ENCODE results near the gene ALKBH7.
"Not testable (repeated sequence)": the region's sequence is repeated elsewhere in the genome, so short reads cannot be mapped to it uniquely, and the experiment has no call there.

Gene ALKBH7

GRCh38 chr19:6340493-6341201 lies 31.9 kb upstream of the ALKBH7 start:
- ChIA-PET POLR2A (no interaction called here), CTCF (no interaction called here)
- no peak for DNase-seq
- no peaks in the 10 kb centered on the region for H3K4me1 ChIP-seq (ENCODE audit: control extremely low read depth in 1 of 4, control insufficient read depth in 4 of 4, insufficient read depth in 4 of 4, low read length in 3 of 4)
- H3K9me3 ChIP-seq (ENCODE audit: control extremely low read depth in 1 of 5, control insufficient read depth in 4 of 5, insufficient read depth in 2 of 5, low read depth in 1 of 5, low read length in 4 of 5) = peaks cover 0 to 3% (median 0%) of the 10 kb centered on the region in 5 experiments
- no peak overlapping the region for H3K27ac ChIP-seq (ENCODE audit: insufficient read depth in 1 of 2, low read depth in 1 of 2, low read length in 2 of 2, poor library complexity in 1 of 2, severe bottlenecking in 2 of 2)
- no peaks in the 10 kb centered on the region for H3K36me3 ChIP-seq (ENCODE audit: control insufficient read depth in 4 of 4, insufficient read depth in 4 of 4, low read length in 3 of 4)
- H3K27me3 ChIP-seq (replicated peaks in 2 of 5; ENCODE audit: control insufficient read depth in 4 of 5, insufficient read depth in 5 of 5, low read length in 4 of 5) = no peaks in the 10 kb centered on the region
- no peak overlapping the region for H3K4me3 ChIP-seq (ENCODE audit: control insufficient read depth in 1 of 7, extremely low read depth in 1 of 7, insufficient read depth in 4 of 7, low read depth in 2 of 7, low read length in 6 of 7)
- 92% methylated on average over 9 of the region's 14 CpGs for WGBS (ENCODE audit: insufficient coverage)

- no peak for DNase-seq
Observed at GRCh38 chr19:6343462-6343861, 29.1 kb upstream of the ALKBH7 start.

DNA sequence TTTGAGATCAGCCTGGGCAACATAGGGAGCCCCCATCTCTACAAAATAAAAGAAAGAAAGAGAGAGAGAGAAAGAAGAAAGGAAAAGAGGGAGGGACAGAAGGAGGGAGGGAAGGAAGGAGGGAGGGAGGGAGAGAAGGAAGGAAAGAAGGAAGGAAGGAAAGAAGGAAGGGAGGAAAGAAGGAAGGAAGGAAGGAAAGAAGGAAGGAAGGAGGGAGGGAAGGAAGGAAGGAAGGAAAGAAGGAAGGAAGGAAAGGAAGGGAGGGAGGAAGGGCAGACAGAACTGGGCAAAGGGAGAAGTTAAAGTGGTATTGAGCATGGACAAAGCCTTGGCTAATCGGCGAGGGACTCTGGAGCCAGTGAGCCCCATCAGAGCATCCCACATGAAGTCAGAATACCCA lies 23.3 kb upstream of the ALKBH7 start:
- H3K9me3 ChIP-seq (ENCODE audit: control extremely low read depth in 1 of 5, control insufficient read depth in 4 of 5, insufficient read depth in 2 of 5, low read depth in 1 of 5, low read length in 4 of 5); H3K36me3 ChIP-seq (ENCODE audit: control insufficient read depth in 4 of 4, insufficient read depth in 4 of 4, low read length in 3 of 4); H3K27me3 ChIP-seq (replicated peaks in 2 of 5; ENCODE audit: control insufficient read depth in 4 of 5, insufficient read depth in 5 of 5, low read length in 4 of 5); H3K4me3 ChIP-seq (ENCODE audit: control insufficient read depth in 1 of 7, extremely low read depth in 1 of 7, insufficient read depth in 4 of 7, low read depth in 2 of 7, low read length in 6 of 7); H3K27ac ChIP-seq (ENCODE audit: insufficient read depth in 1 of 2, low read depth in 1 of 2, low read length in 2 of 2, poor library complexity in 1 of 2, severe bottlenecking in 2 of 2); DNase-seq; CTCF ChIA-PET; POLR2A ChIA-PET; H3K4me1 ChIP-seq (ENCODE audit: control extremely low read depth in 1 of 4, control insufficient read depth in 4 of 4, insufficient read depth in 4 of 4, low read length in 3 of 4): not testable (repeated sequence)
- 100% methylated on average over 2 of the region's 2 CpGs for WGBS (ENCODE audit: insufficient coverage)

More at GRCh38 chr19:6343462-6343861, 29.1 kb upstream of the ALKBH7 start:
- H3K27me3 ChIP-seq (replicated peaks in 2 of 5; ENCODE audit: control insufficient read depth in 4 of 5, insufficient read depth in 5 of 5, low read length in 4 of 5) = no peaks in the 10 kb centered on the region
- peaks cover 0 to 3% (median 0%) of the 10 kb centered on the region in 5 experiments for H3K9me3 ChIP-seq (ENCODE audit: control extremely low read depth in 1 of 5, control insufficient read depth in 4 of 5, insufficient read depth in 2 of 5, low read depth in 1 of 5, low read length in 4 of 5)
- 100% methylated on average over 1 of the region's 1 CpG for WGBS (ENCODE audit: insufficient coverage)
- no peaks in the 10 kb centered on the region for H3K36me3 ChIP-seq (ENCODE audit: control insufficient read depth in 4 of 4, insufficient read depth in 4 of 4, low read length in 3 of 4)
- CTCF ChIA-PET = no interaction called here
- H3K4me3 ChIP-seq (ENCODE audit: control insufficient read depth in 1 of 7, extremely low read depth in 1 of 7, insufficient read depth in 4 of 7, low read depth in 2 of 7, low read length in 6 of 7) = no peak overlapping the region
- no peaks in the 10 kb centered on the region for H3K4me1 ChIP-seq (ENCODE audit: control extremely low read depth in 1 of 4, control insufficient read depth in 4 of 4, insufficient read depth in 4 of 4, low read length in 3 of 4)
- POLR2A ChIA-PET = no interaction called here
- H3K27ac ChIP-seq (ENCODE audit: insufficient read depth in 1 of 2, low read depth in 1 of 2, low read length in 2 of 2, poor library complexity in 1 of 2, severe bottlenecking in 2 of 2) = no peak overlapping the region

GRCh38 chr19:6350688-6351087 lies 21.9 kb upstream of the ALKBH7 start:
- Histone ChIP-seq H3K27me3 (replicated peaks in 2 of 5; ENCODE audit: control insufficient read depth in 4 of 5, insufficient read depth in 5 of 5, low read length in 4 of 5) (no peaks in the 10 kb centered on the region), H3K9me3 (ENCODE audit: control extremely low read depth in 1 of 5, control insufficient read depth in 4 of 5, insufficient read depth in 2 of 5, low read depth in 1 of 5, low read length in 4 of 5) (no peaks in the 10 kb centered on the region), H3K4me1 (ENCODE audit: control extremely low read depth in 1 of 4, control insufficient read depth in 4 of 4, insufficient read depth in 4 of 4, low read length in 3 of 4) (no peaks in the 10 kb centered on the region), H3K4me3 (ENCODE audit: control insufficient read depth in 1 of 7, extremely low read depth in 1 of 7, insufficient read depth in 4 of 7, low read depth in 2 of 7, low read length in 6 of 7) (no peak overlapping the region), H3K36me3 (ENCODE audit: control insufficient read depth in 4 of 4, insufficient read depth in 4 of 4, low read length in 3 of 4) (no peaks in the 10 kb centered on the region), H3K27ac (ENCODE audit: insufficient read depth in 1 of 2, low read depth in 1 of 2, low read length in 2 of 2, poor library complexity in 1 of 2, severe bottlenecking in 2 of 2) (no peak overlapping the region)
- DNase-seq = no peak
- POLR2A ChIA-PET = no interaction called here
- CTCF ChIA-PET = interaction anchor here (0.7 kb wide), 1 partner anchor 132 kb away, joined by 4 read pairs; no protein-coding TSS in a partner anchor
- WGBS (ENCODE audit: insufficient coverage) = 100% methylated on average over 1 of the region's 2 CpGs

- no peaks in the 10 kb centered on the region for H3K36me3 ChIP-seq (ENCODE audit: control insufficient read depth in 4 of 4, insufficient read depth in 4 of 4, low read length in 3 of 4)
- CTCF ChIA-PET = interaction anchor here (0.9 to 1.1 kb wide), 4 partner anchors 20 to 185 kb away, joined by 3 to 4 read pairs (median 3); no protein-coding TSS in a partner anchor
- no peaks in the 10 kb centered on the region for H3K27me3 ChIP-seq (replicated peaks in 2 of 5; ENCODE audit: control insufficient read depth in 4 of 5, insufficient read depth in 5 of 5, low read length in 4 of 5)
- POLR2A ChIA-PET = interaction anchor here (0.6 kb wide), 1 partner anchor 1429 kb away, joined by 3 read pairs; no protein-coding TSS in a partner anchor
- no peak for DNase-seq
- no peaks in the 10 kb centered on the region for H3K9me3 ChIP-seq (ENCODE audit: control extremely low read depth in 1 of 5, control insufficient read depth in 4 of 5, insufficient read depth in 2 of 5, low read depth in 1 of 5, low read length in 4 of 5)
- 100% methylated on average over 1 of the region's 2 CpGs for WGBS (ENCODE audit: insufficient coverage)
- no peak overlapping the region for H3K4me3 ChIP-seq (ENCODE audit: control insufficient read depth in 1 of 7, extremely low read depth in 1 of 7, insufficient read depth in 4 of 7, low read depth in 2 of 7, low read length in 6 of 7)
- H3K27ac ChIP-seq (ENCODE audit: insufficient read depth in 1 of 2, low read depth in 1 of 2, low read length in 2 of 2, poor library complexity in 1 of 2, severe bottlenecking in 2 of 2) = no peak overlapping the region
- H3K4me1 ChIP-seq (ENCODE audit: control extremely low read depth in 1 of 4, control insufficient read depth in 4 of 4, insufficient read depth in 4 of 4, low read length in 3 of 4) = no peaks in the 10 kb centered on the region
Observed at GRCh38 chr19:6352381-6353165, 20.0 kb upstream of the ALKBH7 start.

DNA sequence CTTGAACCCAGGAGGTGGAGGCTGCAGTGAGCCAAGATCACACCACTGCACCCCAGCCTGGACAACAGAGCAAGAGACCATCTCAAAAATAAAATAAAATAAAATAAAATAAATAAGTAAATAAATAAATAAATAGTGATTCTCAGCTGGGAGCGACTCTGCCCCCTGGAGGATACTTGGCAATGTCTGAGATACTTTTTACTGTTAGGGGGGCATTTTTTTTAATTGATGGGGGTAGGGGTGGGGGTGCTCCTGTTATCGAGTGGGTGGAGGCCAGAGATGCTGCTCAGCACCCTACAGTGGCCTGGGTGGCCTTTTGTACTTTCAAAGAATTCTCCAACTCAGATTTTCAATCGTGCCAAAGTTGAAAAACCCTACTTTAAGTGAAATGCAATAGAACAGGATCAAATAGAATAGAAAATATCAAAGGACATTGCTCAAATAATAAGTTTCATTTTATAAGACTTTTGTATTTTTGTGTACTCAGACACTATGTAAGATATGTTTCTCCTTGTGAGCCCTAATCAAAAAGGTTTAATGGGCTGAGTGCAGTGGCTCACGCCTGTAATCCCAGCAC lies 18.4 kb upstream of the ALKBH7 start:
- peak; percentile 34 to 51 (median 35) for DNase-seq
- ChIA-PET CTCF (interaction anchor here (0.6 kb wide), 1 partner anchor 168 kb away, joined by 3 read pairs; no protein-coding TSS in a partner anchor), POLR2A (interaction anchor here (0.6 kb wide), 1 partner anchor 887 kb away, joined by 4 read pairs; no protein-coding TSS in a partner anchor)
- Histone ChIP-seq H3K4me1 (ENCODE audit: control extremely low read depth in 1 of 4, control insufficient read depth in 4 of 4, insufficient read depth in 4 of 4, low read length in 3 of 4) (no peaks in the 10 kb centered on the region), H3K36me3 (ENCODE audit: control insufficient read depth in 4 of 4, insufficient read depth in 4 of 4, low read length in 3 of 4) (no peaks in the 10 kb centered on the region), H3K27me3 (replicated peaks in 2 of 5; ENCODE audit: control insufficient read depth in 4 of 5, insufficient read depth in 5 of 5, low read length in 4 of 5) (no peaks in the 10 kb centered on the region), H3K9me3 (ENCODE audit: control extremely low read depth in 1 of 5, control insufficient read depth in 4 of 5, insufficient read depth in 2 of 5, low read depth in 1 of 5, low read length in 4 of 5) (no peaks in the 10 kb centered on the region), H3K4me3 (ENCODE audit: control insufficient read depth in 1 of 7, extremely low read depth in 1 of 7, insufficient read depth in 4 of 7, low read depth in 2 of 7, low read length in 6 of 7) (no peak overlapping the region), H3K27ac (ENCODE audit: insufficient read depth in 1 of 2, low read depth in 1 of 2, low read length in 2 of 2, poor library complexity in 1 of 2, severe bottlenecking in 2 of 2) (no peak overlapping the region)
- 57% methylated on average over 3 of the region's 4 CpGs for WGBS (ENCODE audit: insufficient coverage)

Data from common myeloid progenitor, CD34-positive (primary cell).